ENCODE data around the gene ZFHX3. TPM values are rescaled to one million over a fixed set of nuclear protein-coding genes. Genes with fewer than 3 reads are reported as not detected.

ZFHX3 gene
- total and polyA plus RNA-seq, 2 donors (not counting 3 experiments of a cell fraction or from before 2014, with no cell fraction given): 3.7 to 18.8 TPM

- H3K9me1 ChIP-seq (replicated peaks; ENCODE audit: control insufficient read depth, extremely low read depth, insufficient read depth, low read length): no peaks in the 10 kb centered on the region
- intact Hi-C loops (cut with micrococcal nuclease): no loop called here
- peaks cover 9% of the 10 kb centered on the region for H3K79me2 ChIP-seq (ENCODE audit: control insufficient read depth, insufficient read depth, low read length)
- peaks cover 0 to 11% of the 10 kb centered on the region in 2 experiments for H3K36me3 ChIP-seq (ENCODE audit: control insufficient read depth in 2 of 2, extremely low read depth in 1 of 2, insufficient read depth in 2 of 2, low read length in 2 of 2)
- BruUV-seq (replicated peaks): no TSS peak
- ChIA-PET POLR2A (interaction anchor here (0.6 kb wide), 1 partner anchor 75 kb away, joined by 3 read pairs; no protein-coding TSS in a partner anchor), CTCF (interaction anchor here (0.7 to 1.7 kb wide), 3 partner anchors 9 to 553 kb away, joined by 3 to 6 read pairs (median 3); no protein-coding TSS in a partner anchor)
- DNase-seq (ENCODE audit: low read depth, low spot score) (no peak), FAIRE-seq (no peak)
- H3K4me3 ChIP-seq (replicated peaks in 1 of 3; ENCODE audit: insufficient read depth in 1 of 3, low read depth in 1 of 3, low read length in 3 of 3): no peak overlapping the region
- H4K20me1 ChIP-seq (replicated peaks; ENCODE audit: control insufficient read depth, extremely low read depth, insufficient read depth, low read length): peaks cover 2% of the 10 kb centered on the region
- no peak for TF ChIP-seq POLR2AphosphoS5 (IDR thresholded peaks at IDR 0.05; ENCODE audit: insufficient read depth, low read depth, low read length)
- TF ChIP-seq JUN (IDR thresholded peaks at IDR 0.05; ENCODE audit: borderline replicate concordance, insufficient read depth, insufficient read length, low read depth): no peak
- no peak for TF ChIP-seq FOS (IDR thresholded peaks at IDR 0.05; ENCODE audit: borderline replicate concordance, insufficient read depth, low read length)
- TF ChIP-seq, protein P1, sequence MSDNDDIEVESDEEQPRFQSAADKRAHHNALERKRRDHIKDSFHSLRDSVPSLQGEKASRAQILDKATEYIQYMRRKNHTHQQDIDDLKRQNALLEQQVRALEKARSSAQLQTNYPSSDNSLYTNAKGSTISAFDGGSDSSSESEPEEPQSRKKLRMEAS (IDR thresholded peaks at IDR 0.05; ENCODE audit: insufficient read depth, insufficient read length): no peak
- no peak for TF ChIP-seq CTCF (IDR thresholded peaks at IDR 0.05; ENCODE audit: extremely low read depth in 1 of 2, insufficient read depth in 1 of 2, low read depth in 1 of 2, low read length in 2 of 2)
- TF ChIP-seq POLR2A (IDR thresholded peaks at IDR 0.05; ENCODE audit: low read depth, low read length): no peak
- TF ChIP-seq GATA2 (IDR thresholded peaks at IDR 0.05; ENCODE audit: insufficient read depth, insufficient read length, low read depth, low read length): no peak
- no peak for TF ChIP-seq EZH2 (IDR thresholded peaks at IDR 0.05; ENCODE audit: borderline replicate concordance, low read depth, low read length, severe bottlenecking)
- TF ChIP-seq MYC (IDR thresholded peaks at IDR 0.05; ENCODE audit: low read depth, low read length): no peak
- H3K27me3 ChIP-seq (ENCODE audit: control insufficient read depth in 2 of 2, insufficient read depth in 2 of 2, low read length in 2 of 2): no peaks in the 10 kb centered on the region
- dilution Hi-C loops (cut with MboI; ENCODE audit: extremely low pct_ligation_motif_present, low sequenced_read_pairs): no loop called here
- no peaks in the 10 kb centered on the region for H3K4me1 ChIP-seq (ENCODE audit: control insufficient read depth, extremely low read depth, insufficient read depth, low read length)
- H3K9me3 ChIP-seq (replicated peaks; ENCODE audit: control insufficient read depth, insufficient read depth, low read length): no peaks in the 10 kb centered on the region
- H3K4me2 ChIP-seq (ENCODE audit: insufficient read depth, low read length): no peak overlapping the region
- H2AFZ ChIP-seq (ENCODE audit: low read depth, low read length): no peak overlapping the region
- H3K9ac ChIP-seq (replicated peaks; ENCODE audit: extremely low read depth, insufficient read depth, low read length): no peak overlapping the region
- no peak overlapping the region for H3K27ac ChIP-seq (ENCODE audit: insufficient read depth, low read depth, low read length)
These were observed 95.1 kb downstream of the ZFHX3 start for GRCh38 chr16:72952811-72953271.

Measured in endothelial cell of umbilical vein (primary cell).